NB4 (cell line): Measurements from ENCODE around the gene MLLT6.

Experiments used
- MYC ChIP-seq: IDR thresholded peaks from 2 replicates; pipeline ENCODE4 v1.6.1; 2011; ENCODE audit warnings: low read depth, low read length
- POLR2A ChIP-seq: IDR thresholded peaks from 2 replicates; pipeline ENCODE4 v1.6.1; 2011; ENCODE audit warnings: mild to moderate bottlenecking; ENCODE audit not compliant: insufficient read length; ENCODE audit errors: extremely low read depth
- TF ChIP-seq, protein P1 (sequence below): IDR thresholded peaks from one replicate; pipeline ENCODE4 v1.5.1; 2012; ENCODE audit warnings: low read depth, low read length

DNA sequence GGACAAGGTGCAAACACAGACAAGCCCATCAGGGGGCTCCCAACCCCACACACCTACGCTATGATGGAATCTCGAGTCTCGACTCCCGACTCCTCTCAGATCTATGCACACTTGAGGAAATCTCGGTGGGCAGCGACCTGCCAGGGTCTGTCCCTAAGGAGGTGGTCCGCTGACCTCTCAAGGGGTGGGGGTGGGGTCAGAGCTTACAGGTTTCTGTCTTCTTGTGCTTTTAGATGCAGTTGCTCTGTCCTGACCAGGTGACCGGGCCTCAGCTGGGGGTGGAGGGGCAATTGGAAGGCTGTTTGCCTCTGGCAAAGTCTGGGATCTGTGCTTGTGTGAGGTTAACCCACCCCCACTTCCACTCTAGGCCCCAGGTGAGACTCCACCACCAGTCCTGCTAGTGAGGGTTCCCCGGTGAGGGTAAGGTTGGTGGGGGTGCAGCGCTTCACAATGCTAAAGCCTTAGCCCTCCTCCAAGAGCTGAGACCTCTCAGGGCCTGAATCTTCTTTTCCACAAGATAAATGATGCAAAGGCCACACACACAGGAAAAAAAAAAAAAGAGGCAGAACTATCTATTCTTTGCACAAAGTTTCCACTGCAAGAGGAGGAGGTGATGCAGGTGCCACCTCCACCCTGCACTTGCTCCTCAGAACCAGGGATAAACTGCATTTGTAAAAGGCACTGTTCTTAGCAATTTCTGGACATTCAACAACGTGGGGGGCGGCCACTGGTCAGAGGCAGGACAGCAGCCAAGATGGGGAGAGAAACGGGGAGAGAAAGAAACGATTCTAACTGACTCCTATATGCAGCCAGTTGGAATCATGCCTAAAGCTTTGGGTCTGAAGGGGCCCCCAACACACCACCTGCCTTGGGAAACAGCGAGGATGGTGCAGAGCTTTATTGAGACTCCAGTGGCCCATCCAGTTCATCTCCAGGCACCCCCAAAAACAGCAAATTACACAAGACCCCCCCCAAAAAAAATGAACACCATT lies 29.2 kb downstream of the MLLT6 start:
- TF ChIP-seq, protein P1, sequence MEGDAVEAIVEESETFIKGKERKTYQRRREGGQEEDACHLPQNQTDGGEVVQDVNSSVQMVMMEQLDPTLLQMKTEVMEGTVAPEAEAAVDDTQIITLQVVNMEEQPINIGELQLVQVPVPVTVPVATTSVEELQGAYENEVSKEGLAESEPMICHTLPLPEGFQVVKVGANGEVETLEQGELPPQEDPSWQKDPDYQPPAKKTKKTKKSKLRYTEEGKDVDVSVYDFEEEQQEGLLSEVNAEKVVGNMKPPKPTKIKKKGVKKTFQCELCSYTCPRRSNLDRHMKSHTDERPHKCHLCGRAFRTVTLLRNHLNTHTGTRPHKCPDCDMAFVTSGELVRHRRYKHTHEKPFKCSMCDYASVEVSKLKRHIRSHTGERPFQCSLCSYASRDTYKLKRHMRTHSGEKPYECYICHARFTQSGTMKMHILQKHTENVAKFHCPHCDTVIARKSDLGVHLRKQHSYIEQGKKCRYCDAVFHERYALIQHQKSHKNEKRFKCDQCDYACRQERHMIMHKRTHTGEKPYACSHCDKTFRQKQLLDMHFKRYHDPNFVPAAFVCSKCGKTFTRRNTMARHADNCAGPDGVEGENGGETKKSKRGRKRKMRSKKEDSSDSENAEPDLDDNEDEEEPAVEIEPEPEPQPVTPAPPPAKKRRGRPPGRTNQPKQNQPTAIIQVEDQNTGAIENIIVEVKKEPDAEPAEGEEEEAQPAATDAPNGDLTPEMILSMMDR: peak; percentile 25
- TF ChIP-seq MYC (no peak), POLR2A (no peak)
